ENCODE results near the gene C19orf53. TPM values are rescaled to one million over a fixed set of nuclear protein-coding genes. Genes with fewer than 3 reads are reported as not detected.

Gene C19orf53
- total and polyA plus RNA-seq, 9 of the 15 experiments (the other 6 are each of a cell fraction or from before 2014, with no cell fraction given): 98.5 to 441 (median 164) TPM

DNA sequence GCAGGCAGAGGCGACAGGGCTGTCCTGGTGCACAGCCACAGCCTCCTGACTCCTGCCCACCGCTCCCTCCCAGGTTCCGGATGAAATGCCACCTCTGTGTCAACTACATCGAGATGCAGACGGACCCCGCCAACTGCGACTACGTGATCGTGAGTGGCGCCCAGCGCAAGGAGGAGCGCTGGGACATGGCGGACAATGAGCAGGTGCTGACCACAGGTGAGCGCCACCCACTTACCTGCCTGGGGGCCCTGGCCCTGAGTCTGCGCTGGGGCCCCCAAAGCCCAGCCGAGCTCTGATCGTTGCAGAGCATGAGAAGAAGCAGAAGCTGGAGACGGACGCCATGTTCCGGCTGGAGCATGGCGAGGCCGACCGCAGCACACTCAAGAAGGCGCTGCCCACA, 15.5 kb upstream of the C19orf53 start (continued):
- TF ChIP-seq, protein P1, sequence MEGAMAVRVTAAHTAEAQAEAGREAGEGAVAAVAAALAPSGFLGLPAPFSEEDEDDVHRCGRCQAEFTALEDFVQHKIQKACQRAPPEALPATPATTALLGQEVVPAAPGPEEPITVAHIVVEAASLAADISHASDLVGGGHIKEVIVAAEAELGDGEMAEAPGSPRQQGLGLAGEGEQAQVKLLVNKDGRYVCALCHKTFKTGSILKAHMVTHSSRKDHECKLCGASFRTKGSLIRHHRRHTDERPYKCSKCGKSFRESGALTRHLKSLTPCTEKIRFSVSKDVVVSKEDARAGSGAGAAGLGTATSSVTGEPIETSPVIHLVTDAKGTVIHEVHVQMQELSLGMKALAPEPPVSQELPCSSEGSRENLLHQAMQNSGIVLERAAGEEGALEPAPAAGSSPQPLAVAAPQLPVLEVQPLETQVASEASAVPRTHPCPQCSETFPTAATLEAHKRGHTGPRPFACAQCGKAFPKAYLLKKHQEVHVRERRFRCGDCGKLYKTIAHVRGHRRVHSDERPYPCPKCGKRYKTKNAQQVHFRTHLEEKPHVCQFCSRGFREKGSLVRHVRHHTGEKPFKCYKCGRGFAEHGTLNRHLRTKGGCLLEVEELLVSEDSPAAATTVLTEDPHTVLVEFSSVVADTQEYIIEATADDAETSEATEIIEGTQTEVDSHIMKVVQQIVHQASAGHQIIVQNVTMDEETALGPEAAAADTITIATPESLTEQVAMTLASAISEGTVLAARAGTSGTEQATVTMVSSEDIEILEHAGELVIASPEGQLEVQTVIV (CRISPR knock-in tag; IDR thresholded peaks at IDR 0.05; ENCODE audit: borderline replicate concordance): no peak
- TF ChIP-seq ZNF316 (IDR thresholded peaks at IDR 0.05): no peak

DNA sequence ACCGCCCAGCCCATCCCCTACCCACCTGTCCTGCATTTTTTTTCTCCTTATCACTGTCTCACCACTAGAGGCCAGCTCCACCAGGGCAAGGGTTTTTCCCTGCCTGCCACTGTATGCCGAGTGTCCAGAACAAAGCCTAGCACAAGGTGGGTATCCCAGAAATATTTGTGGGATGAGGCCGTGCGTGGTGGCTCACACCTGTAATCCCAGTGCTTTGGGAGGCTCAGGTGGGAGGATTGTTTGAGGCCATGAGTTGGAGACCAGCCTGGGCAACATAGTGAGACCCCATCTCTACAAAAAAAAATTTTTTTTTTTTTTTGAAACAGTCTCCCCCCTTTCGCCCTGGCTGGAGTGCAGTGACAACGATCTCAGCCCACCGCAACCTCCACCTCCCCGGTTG, 12.8 kb upstream of the C19orf53 start:
- H4K20me1 ChIP-seq (replicated peaks; ENCODE audit: control insufficient read depth, insufficient read depth, low read length): no peaks in the 10 kb centered on the region
- H3K27me3 ChIP-seq (ENCODE audit: control insufficient read depth in 2 of 2, insufficient read depth in 2 of 2, low read length in 2 of 2): no peaks in the 10 kb centered on the region
- H3K4me1 ChIP-seq (replicated peaks in 1 of 2; ENCODE audit: control insufficient read depth in 2 of 2, insufficient read depth in 2 of 2, low read length in 2 of 2): peaks cover 7 to 43% of the 10 kb centered on the region in 2 experiments; a peak in 3 of 5 replicates
- ATAC-seq (no peak), FAIRE-seq (no peak), DNase-seq (ENCODE audit: extremely low read depth in 1 of 4, low spot score in 3 of 4) (no peak)
- CTCF ChIA-PET (ENCODE audit: low intra/inter-chr PET ratio): no interaction called here
- no peak overlapping the region for H3K27ac ChIP-seq (ENCODE audit: extremely low read depth, low read depth, low read length)
- no peak overlapping the region for H3K4me2 ChIP-seq (ENCODE audit: insufficient read depth, low read length)
- intact Hi-C loops (cut with micrococcal nuclease) (no loop called here), in situ Hi-C loops (cut with MboI) (no loop called here)
- POLR2A ChIA-PET: interaction anchor here (0.9 to 1.3 kb wide), 3 partner anchors 12 to 95 kb away, joined by 3 to 5 read pairs (median 4); a partner anchor contains a TSS
- no peak overlapping the region for H2AFZ ChIP-seq (ENCODE audit: low read depth, low read length)
- H3K4me3 ChIP-seq: no peak overlapping the region
- peaks cover 26% of the 10 kb centered on the region for H3K79me2 ChIP-seq (ENCODE audit: control insufficient read depth, insufficient read depth, low read length)
- peaks cover 64% of the 10 kb centered on the region; the same call in 1 of the 3 replicates for H3K36me3 ChIP-seq (ENCODE audit: control insufficient read depth, insufficient read depth, low read length)
- H3K9me3 ChIP-seq (replicated peaks; ENCODE audit: control insufficient read depth, insufficient read depth, low read depth, low read length): no peaks in the 10 kb centered on the region
- 96% methylated on average over 7 of the region's 8 CpGs for WGBS (ENCODE audit: insufficient coverage, low coverage, missing lambda C conversion rate)
- no peak overlapping the region for H3K9ac ChIP-seq (ENCODE audit: insufficient read depth in 1 of 2, low read depth in 2 of 2, low read length in 2 of 2)
- H3K9me1 ChIP-seq (ENCODE audit: control insufficient read depth, insufficient read depth, low read length): no peaks in the 10 kb centered on the region
- no TSS peak for BruUV-seq (replicated peaks)
- TF ChIP-seq ZNF668 (CRISPR knock-in tag; IDR thresholded peaks at IDR 0.05) (no peak), ZNF121 (CRISPR knock-in tag; conservative IDR thresholded peaks at IDR 0.05) (peak; percentile 99), RBM25 (IDR thresholded peaks at IDR 0.05; ENCODE audit: low read depth, low read length, severe bottlenecking) (peak; percentile 55), HOXB6 (CRISPR knock-in tag; IDR thresholded peaks at IDR 0.05; ENCODE audit: borderline replicate concordance) (no peak), HES1 (IDR thresholded peaks at IDR 0.05; ENCODE audit: low read depth) (no peak), MAZ (CRISPR knock-in tag; conservative IDR thresholded peaks at IDR 0.05 in 1 of 2, IDR thresholded peaks at IDR 0.05 in 1 of 2) (no peak)
- TF ChIP-seq, protein P2, sequence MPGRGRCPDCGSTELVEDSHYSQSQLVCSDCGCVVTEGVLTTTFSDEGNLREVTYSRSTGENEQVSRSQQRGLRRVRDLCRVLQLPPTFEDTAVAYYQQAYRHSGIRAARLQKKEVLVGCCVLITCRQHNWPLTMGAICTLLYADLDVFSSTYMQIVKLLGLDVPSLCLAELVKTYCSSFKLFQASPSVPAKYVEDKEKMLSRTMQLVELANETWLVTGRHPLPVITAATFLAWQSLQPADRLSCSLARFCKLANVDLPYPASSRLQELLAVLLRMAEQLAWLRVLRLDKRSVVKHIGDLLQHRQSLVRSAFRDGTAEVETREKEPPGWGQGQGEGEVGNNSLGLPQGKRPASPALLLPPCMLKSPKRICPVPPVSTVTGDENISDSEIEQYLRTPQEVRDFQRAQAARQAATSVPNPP (IDR thresholded peaks at IDR 0.05; ENCODE audit: borderline replicate concordance, insufficient read depth, insufficient read length): no peak

Data from K562 (cell line).